ENCODE measurements around the gene NXNL1. TPM values are rescaled to one million over a fixed set of nuclear protein-coding genes. Genes with fewer than 3 reads are reported as not detected.

The NXNL1 gene
- total and polyA plus RNA-seq, 2 of the 13 experiments (the other 11 are each of a cell fraction or from before 2014, with no cell fraction given), result not detected

GRCh38 chr19:17419621-17420474 is 40.9 kb downstream of the NXNL1 start, which contains the start of gene MVB12A (continued):
- TF ChIP-seq, protein P1, sequence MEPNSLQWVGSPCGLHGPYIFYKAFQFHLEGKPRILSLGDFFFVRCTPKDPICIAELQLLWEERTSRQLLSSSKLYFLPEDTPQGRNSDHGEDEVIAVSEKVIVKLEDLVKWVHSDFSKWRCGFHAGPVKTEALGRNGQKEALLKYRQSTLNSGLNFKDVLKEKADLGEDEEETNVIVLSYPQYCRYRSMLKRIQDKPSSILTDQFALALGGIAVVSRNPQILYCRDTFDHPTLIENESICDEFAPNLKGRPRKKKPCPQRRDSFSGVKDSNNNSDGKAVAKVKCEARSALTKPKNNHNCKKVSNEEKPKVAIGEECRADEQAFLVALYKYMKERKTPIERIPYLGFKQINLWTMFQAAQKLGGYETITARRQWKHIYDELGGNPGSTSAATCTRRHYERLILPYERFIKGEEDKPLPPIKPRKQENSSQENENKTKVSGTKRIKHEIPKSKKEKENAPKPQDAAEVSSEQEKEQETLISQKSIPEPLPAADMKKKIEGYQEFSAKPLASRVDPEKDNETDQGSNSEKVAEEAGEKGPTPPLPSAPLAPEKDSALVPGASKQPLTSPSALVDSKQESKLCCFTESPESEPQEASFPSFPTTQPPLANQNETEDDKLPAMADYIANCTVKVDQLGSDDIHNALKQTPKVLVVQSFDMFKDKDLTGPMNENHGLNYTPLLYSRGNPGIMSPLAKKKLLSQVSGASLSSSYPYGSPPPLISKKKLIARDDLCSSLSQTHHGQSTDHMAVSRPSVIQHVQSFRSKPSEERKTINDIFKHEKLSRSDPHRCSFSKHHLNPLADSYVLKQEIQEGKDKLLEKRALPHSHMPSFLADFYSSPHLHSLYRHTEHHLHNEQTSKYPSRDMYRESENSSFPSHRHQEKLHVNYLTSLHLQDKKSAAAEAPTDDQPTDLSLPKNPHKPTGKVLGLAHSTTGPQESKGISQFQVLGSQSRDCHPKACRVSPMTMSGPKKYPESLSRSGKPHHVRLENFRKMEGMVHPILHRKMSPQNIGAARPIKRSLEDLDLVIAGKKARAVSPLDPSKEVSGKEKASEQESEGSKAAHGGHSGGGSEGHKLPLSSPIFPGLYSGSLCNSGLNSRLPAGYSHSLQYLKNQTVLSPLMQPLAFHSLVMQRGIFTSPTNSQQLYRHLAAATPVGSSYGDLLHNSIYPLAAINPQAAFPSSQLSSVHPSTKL (CRISPR knock-in tag; IDR thresholded peaks at IDR 0.05), result no peak
- TF ChIP-seq, protein P2, sequence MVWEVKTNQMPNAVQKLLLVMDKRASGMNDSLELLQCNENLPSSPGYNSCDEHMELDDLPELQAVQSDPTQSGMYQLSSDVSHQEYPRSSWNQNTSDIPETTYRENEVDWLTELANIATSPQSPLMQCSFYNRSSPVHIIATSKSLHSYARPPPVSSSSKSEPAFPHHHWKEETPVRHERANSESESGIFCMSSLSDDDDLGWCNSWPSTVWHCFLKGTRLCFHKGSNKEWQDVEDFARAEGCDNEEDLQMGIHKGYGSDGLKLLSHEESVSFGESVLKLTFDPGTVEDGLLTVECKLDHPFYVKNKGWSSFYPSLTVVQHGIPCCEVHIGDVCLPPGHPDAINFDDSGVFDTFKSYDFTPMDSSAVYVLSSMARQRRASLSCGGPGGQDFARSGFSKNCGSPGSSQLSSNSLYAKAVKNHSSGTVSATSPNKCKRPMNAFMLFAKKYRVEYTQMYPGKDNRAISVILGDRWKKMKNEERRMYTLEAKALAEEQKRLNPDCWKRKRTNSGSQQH (CRISPR knock-in tag; IDR thresholded peaks at IDR 0.05; ENCODE audit: low read depth), result no peak
- TF ChIP-seq, protein P3, sequence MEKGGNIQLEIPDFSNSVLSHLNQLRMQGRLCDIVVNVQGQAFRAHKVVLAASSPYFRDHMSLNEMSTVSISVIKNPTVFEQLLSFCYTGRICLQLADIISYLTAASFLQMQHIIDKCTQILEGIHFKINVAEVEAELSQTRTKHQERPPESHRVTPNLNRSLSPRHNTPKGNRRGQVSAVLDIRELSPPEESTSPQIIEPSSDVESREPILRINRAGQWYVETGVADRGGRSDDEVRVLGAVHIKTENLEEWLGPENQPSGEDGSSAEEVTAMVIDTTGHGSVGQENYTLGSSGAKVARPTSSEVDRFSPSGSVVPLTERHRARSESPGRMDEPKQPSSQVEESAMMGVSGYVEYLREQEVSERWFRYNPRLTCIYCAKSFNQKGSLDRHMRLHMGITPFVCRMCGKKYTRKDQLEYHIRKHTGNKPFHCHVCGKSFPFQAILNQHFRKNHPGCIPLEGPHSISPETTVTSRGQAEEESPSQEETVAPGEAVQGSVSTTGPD (CRISPR knock-in tag; IDR thresholded peaks at IDR 0.05), result no peak
- TF ChIP-seq SCMH1 (CRISPR knock-in tag; IDR thresholded peaks at IDR 0.05; ENCODE audit: borderline replicate concordance) (no peak), MEIS1 (CRISPR knock-in tag; IDR thresholded peaks at IDR 0.05; ENCODE audit: borderline replicate concordance) (peak; percentile 44; the same call in 1 of the 2 replicates), ETV6 (CRISPR knock-in tag; conservative IDR thresholded peaks at IDR 0.05) (no peak; the same call in 1 of the 2 replicates), ZNF230 (CRISPR knock-in tag; IDR thresholded peaks at IDR 0.05) (peak; percentile 83), CEBPG (CRISPR knock-in tag; IDR thresholded peaks at IDR 0.05) (peak; percentile 62), MAZ (IDR thresholded peaks at IDR 0.05; ENCODE audit: borderline replicate concordance, low read depth, low read length) (peak; percentile 86; the same call in 1 of the 2 replicates), MAZ (CRISPR knock-in tag; IDR thresholded peaks at IDR 0.05; ENCODE audit: low read depth) (peak; percentile 94), GPN1 (CRISPR knock-in tag; IDR thresholded peaks at IDR 0.05; ENCODE audit: borderline replicate concordance) (no peak), NCOA2 (CRISPR knock-in tag; IDR thresholded peaks at IDR 0.05) (no peak), ERF (CRISPR knock-in tag; IDR thresholded peaks at IDR 0.05) (peak; percentile 85)
- TF ChIP-seq, protein P4, sequence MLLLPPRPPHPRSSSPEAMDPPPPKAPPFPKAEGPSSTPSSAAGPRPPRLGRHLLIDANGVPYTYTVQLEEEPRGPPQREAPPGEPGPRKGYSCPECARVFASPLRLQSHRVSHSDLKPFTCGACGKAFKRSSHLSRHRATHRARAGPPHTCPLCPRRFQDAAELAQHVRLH (CRISPR knock-in tag; IDR thresholded peaks at IDR 0.05; ENCODE audit: borderline replicate concordance, low read depth), result peak; percentile 96; the same call in 1 of the 2 replicates
- TF ChIP-seq, protein P5, sequence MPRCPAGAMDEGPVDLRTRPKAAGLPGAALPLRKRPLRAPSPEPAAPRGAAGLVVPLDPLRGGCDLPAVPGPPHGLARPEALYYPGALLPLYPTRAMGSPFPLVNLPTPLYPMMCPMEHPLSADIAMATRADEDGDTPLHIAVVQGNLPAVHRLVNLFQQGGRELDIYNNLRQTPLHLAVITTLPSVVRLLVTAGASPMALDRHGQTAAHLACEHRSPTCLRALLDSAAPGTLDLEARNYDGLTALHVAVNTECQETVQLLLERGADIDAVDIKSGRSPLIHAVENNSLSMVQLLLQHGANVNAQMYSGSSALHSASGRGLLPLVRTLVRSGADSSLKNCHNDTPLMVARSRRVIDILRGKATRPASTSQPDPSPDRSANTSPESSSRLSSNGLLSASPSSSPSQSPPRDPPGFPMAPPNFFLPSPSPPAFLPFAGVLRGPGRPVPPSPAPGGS (CRISPR knock-in tag; IDR thresholded peaks at IDR 0.05), result no peak
- TF ChIP-seq, protein P6, sequence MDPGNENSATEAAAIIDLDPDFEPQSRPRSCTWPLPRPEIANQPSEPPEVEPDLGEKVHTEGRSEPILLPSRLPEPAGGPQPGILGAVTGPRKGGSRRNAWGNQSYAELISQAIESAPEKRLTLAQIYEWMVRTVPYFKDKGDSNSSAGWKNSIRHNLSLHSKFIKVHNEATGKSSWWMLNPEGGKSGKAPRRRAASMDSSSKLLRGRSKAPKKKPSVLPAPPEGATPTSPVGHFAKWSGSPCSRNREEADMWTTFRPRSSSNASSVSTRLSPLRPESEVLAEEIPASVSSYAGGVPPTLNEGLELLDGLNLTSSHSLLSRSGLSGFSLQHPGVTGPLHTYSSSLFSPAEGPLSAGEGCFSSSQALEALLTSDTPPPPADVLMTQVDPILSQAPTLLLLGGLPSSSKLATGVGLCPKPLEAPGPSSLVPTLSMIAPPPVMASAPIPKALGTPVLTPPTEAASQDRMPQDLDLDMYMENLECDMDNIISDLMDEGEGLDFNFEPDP (CRISPR knock-in tag; conservative IDR thresholded peaks at IDR 0.05), result no peak
- TF ChIP-seq, protein P7, sequence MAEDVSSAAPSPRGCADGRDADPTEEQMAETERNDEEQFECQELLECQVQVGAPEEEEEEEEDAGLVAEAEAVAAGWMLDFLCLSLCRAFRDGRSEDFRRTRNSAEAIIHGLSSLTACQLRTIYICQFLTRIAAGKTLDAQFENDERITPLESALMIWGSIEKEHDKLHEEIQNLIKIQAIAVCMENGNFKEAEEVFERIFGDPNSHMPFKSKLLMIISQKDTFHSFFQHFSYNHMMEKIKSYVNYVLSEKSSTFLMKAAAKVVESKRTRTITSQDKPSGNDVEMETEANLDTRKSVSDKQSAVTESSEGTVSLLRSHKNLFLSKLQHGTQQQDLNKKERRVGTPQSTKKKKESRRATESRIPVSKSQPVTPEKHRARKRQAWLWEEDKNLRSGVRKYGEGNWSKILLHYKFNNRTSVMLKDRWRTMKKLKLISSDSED (CRISPR knock-in tag; IDR thresholded peaks at IDR 0.05), result no peak

Data from HepG2 (cell line).